IPS-NIHi7 (cell line): Measurements from ENCODE around the gene NPLOC4.
"Not testable (repeated sequence)": the region's sequence is repeated elsewhere in the genome, so short reads cannot be mapped to it uniquely, and the experiment has no call there.

Experiments
- DNase-seq: peaks from one replicate; pipeline ENCODE4 v3.0.0; 2012; ENCODE audit warnings: mixed read lengths; ENCODE audit errors: extremely low spot score

The NPLOC4 gene

GRCh38 chr17:81534157-81535006, 102.5 kb downstream of the NPLOC4 start:
- no peak for DNase-seq

- DNase-seq = no peak
These were observed 103.4 kb downstream of the NPLOC4 start for GRCh38 chr17:81533339-81534141.

- DNase-seq = no peak
These were observed 104.2 kb downstream of the NPLOC4 start for GRCh38 chr17:81532490-81533287.

- DNase-seq = not testable (repeated sequence)
These were observed 104.9 kb downstream of the NPLOC4 start for GRCh38 chr17:81531998-81532404.

GRCh38 chr17:81531013-81531412, 105.9 kb downstream of the NPLOC4 start:
- not testable (repeated sequence) for DNase-seq

GRCh38 chr17:81529437-81529803, 107.5 kb downstream of the NPLOC4 start:
- no peak for DNase-seq

- DNase-seq = no peak
These were observed 108.1 kb downstream of the NPLOC4 start for GRCh38 chr17:81528651-81529436.

GRCh38 chr17:81528384-81528650, 108.6 kb downstream of the NPLOC4 start:
- DNase-seq = no peak

GRCh38 chr17:81527591-81528383, 109.1 kb downstream of the NPLOC4 start, which contains the start of gene FSCN2:
TSS of gene FSCN2 (plus strand) at chr17:81528377. CDS start at chr17:81528532, 155 bp downstream.
- DNase-seq = no peak

- no peak for DNase-seq
These were observed 110.0 kb downstream of the NPLOC4 start for GRCh38 chr17:81526662-81527571.

GRCh38 chr17:81524865-81525159, 112.1 kb downstream of the NPLOC4 start:
- no peak for DNase-seq

GRCh38 chr17:81524039-81524864, 112.7 kb downstream of the NPLOC4 start:
- no peak for DNase-seq

GRCh38 chr17:81523402-81524038, 113.4 kb downstream of the NPLOC4 start:
- DNase-seq = no peak

GRCh38 chr17:81522491-81523401, 114.2 kb downstream of the NPLOC4 start:
- DNase-seq = peak; percentile 81

GRCh38 chr17:81520021-81520901, 116.7 kb downstream of the NPLOC4 start:
- no peak for DNase-seq
